ENCODE data around the gene ZNF180. TPM values are rescaled to one million over a fixed set of nuclear protein-coding genes. Genes with fewer than 3 reads are reported as not detected.
"Not testable (repeated sequence)": the region's sequence is repeated elsewhere in the genome, so short reads cannot be mapped to it uniquely, and the experiment has no call there.

ZNF180 gene
- polyA plus RNA-seq, 1 donor, result 6.4 TPM

DNA sequence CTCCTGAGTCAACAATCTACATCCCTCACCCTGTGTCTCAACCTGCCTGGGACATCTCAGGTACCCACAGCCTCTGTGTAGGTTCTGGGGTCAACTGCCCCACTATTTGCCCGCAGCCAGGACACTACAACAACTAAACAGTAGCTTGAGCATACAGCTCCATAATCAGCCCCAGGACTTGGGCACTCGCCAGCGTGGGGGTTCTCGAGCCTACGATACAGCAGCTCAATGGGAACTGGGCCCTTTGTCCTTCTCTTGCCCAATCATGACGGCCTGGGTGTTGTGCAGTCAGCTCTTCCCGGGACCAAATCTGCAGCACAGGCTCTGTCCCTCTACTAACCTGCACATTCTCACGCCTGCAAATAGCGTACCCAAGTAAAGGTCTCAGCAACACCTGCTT, 1.3 kb downstream of the ZNF180 start:
- no peak for DNase-seq (ENCODE audit: low read depth)

DNA sequence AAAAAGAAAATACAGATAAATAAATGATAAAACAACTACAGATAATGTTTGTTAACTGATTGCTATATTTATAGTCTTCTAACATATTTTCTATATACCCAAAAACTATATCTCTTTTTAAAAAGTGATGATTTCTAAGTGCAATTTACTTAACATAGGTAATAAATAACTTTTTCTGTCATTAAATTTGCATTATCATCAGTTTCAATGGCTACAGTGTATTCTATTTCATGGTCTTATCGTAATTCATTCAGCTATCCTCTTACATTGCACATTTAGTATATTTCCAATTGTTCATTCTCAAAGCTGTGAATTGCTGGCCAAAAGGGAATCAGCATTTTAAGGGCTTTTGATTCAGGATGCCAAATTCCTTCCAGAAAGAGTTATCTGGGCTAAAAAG, 3.6 kb downstream of the ZNF180 start:
- DNase-seq (ENCODE audit: low read depth), result no peak

DNA sequence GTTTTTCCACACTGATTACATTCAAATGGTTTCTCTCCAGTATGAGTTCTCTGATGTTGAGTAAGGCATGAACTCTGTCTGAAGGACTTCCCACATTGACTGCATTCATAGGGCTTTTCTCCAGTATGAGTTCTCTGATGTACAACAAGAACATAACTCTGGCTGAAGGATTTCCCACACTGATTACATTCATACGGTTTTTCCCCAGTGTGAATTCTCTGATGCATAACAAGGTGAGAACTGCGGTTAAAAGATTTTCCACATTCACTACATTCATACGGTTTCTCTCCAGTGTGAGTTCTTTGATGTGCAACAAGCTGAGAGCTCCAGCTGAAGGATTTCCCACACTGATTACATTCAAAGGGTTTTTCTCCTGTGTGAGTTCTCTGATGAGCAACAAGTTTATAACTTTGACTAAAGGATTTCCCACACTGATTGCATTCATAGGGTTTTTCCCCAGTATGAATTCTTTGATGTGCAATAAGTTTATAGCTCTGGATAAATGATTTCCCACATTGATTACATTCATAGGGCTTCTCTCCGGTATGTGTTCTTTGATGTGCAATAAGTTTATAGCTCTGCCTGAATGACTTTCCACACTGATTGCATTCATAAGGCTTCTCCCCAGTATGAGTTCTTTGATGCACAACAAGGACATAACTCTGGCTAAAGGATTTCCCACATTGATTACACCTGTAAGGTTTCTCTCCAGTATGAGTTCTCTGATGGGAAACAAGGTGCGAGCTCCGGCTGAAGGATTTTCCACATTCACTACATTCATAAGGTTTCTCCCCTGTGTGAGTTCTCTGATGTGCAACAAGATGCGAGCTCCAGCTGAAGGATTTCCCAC, 23.5 kb downstream of the ZNF180 start:
- no peak for DNase-seq (ENCODE audit: low read depth)

DNA sequence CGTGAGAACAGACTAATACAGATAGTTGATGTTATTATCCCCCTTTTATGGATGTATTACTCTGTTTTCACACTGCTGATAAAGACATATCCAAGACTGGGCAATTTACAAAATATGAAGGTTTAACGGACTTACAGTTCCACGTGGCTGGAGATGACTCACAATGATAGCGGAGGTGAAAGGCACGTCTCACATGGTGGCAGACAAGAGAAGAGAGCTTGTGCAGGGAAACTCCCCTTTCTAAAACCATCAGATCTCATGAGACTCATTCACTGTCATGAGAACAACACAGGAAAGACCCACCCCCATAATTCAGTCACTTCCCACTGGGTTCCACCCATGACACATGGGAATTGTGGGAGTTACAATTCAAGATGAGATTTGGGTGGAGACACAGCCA, 31.6 kb downstream of the ZNF180 start:
- DNase-seq (ENCODE audit: low read depth), result not testable (repeated sequence)

DNA sequence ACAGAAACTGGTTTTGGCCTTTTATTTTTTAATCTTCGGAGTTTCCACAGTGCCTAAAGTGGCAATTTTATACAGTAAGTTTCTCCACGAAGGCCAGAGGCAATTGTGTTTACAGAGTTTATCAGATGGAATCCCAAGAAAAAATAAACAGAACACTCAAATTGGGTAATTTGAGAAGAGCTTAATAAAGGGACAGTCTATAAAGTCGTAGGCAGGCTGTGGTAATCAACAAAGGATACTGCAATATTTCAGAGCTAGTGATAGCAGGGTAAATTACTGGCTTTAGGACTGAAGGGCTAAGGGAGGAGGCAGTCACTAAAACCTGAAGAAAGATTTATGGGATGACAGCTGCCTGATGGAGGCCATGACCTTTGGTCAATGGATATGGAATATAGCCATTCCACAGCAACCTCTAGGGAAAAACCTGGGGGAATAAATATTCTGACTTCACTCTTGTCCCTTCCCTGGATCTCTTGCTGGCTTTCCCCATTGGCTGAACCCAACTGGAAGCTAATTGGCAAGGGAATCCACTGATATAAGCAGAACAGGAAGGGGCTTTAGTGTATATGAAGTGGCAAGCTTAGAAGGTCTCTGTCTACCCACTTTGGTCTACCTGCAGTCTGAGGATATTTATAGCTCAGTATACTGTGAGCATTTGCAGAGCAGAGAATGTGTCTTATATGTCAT, 37.6 kb downstream of the ZNF180 start:
- DNase-seq (ENCODE audit: low read depth), result not testable (repeated sequence)

DNA sequence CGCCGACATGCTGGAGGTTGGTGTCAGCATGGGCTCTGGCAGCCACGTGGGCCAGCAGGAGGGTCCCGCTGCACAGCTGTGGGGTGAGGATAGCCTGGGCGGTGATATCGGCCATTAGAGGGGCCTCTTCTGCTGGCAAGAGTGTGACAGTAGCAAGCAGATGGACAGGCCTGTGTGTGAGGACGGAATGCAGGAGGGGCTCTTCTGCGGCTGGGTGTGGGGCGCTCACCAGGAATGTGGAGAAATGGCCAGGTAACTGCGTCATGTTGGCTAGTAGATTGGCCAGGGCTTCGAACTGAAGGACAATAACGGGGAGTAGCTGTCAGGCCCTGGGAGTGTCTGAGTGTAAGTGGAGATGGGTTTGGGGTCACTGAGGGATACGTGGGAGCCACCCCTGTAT, 44.3 kb downstream of the ZNF180 start:
- DNase-seq (ENCODE audit: low read depth), result not testable (repeated sequence)

DNA sequence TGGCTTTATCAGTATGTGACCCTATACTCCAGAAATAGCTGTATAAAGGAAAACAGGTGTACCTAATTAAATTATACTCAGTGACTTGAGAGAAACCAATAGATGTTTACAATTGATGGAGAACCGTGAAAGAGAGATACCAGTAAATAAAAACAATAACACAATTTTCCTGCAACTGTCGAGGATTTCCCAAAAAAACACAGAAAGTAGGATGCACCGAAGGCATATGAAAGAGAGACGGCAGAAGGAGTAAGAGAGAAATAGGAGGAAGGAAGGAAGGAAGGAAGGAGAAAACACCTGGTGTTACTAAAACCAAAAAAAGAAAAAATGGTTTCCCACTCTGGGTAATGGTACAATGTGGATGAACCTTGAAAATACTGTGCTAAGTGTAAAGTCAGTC, 45.2 kb downstream of the ZNF180 start:
- DNase-seq (ENCODE audit: low read depth), result no peak

DNA sequence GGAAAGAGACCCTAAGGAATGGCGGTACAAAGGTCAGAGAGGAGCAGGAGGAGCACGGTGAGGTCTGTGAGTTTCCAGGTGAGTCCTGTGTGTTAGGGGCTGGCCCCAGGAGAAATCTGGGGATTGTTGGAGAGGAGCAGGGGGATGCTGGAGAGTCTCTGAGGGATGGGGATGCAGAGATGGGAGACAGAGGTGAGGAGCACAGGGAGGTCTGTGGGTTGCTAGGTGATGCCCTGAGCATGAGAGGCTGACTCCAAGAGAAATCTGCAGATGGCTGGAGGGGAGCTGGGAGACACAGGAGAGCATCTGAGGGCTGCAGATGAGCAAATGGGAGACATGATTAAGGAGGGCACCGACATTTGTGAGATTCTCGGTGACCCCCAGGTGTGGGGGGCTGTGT, 48.0 kb downstream of the ZNF180 start:
- no peak for DNase-seq (ENCODE audit: low read depth)

DNA sequence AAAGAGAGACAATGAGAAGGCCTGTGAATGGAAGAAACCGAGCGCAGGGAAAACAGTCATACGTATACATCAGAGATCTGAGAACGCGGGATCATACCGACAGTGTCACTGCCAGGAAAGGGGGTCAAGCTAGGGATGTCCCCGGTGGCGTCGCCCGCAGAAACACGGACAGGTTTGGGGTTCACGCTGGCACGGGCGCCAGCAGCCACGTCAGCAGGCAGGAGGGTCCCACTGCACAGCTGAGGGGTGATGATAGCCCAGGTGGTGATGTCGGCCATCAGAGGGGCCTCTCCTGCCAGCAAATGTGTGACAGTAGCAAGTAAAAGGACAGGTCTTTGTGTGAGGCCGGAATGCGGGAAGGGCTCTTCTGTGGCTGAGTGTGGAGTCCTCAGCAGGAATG, 48.6 kb downstream of the ZNF180 start:
- DNase-seq (ENCODE audit: low read depth), result no peak

DNA sequence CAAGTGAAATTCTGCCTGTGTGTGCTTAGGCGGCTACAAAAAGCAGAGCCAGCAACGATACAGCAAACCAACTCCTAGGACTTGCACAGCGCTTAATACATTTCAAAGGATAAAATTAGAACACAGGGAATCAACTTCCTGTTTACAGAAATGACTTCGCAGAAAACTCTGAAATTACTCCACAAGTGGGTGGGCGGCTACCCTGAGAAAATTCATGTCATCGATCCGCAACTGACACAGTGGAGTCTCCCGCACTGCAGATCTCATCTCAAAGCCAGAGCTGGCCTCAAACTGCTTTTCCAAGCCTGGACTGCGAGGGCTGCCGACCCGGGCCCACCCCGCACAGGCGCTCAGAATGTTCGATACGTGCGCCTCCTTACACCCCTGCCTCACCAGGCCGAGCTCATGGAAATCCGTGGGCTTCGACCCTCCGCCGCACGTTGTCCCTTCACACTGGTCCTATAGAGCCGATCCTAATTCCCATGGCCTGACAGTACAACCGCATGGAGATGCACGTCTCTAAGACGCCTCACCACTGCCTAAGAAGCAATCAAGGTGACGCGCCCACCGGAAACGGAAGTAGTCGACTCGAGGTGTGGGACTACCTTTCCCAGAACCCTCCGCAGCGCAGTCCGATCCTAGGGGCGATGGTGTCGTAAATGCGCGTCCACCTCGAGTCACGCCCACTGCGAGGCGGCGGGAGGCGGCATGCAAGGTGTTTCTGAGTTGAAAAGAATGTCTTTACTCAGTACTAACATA, 52.2 kb downstream of the ZNF180 start, which contains the start of gene ZNF229:
Gene ZNF229, minus strand, starts transcription at position 557 of the 759 bp plus-strand sequence. CDS start 5,625 bp downstream, outside the sequence.
- peak; percentile 60 for DNase-seq (ENCODE audit: low read depth)

DNA sequence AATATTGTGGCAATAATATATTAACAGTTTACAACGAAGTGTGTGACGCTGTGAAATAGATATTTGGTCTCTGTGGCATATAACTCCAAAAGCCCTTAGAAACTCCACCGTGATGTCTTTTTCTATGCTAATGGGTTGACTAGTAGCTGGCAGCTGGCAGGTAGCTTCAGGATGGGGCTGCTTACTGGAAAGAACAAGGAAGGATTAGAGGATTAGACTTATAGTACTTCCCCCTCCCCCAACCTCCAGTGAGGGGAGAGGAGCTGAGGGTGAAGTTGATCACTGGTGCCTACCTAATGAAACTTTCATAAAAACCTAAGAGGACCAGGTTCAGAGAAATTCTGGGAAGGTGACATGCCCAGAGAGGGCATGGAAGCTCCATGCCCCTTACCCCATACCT, 61.9 kb downstream of the ZNF180 start:
- DNase-seq (ENCODE audit: low read depth), result no peak

DNA sequence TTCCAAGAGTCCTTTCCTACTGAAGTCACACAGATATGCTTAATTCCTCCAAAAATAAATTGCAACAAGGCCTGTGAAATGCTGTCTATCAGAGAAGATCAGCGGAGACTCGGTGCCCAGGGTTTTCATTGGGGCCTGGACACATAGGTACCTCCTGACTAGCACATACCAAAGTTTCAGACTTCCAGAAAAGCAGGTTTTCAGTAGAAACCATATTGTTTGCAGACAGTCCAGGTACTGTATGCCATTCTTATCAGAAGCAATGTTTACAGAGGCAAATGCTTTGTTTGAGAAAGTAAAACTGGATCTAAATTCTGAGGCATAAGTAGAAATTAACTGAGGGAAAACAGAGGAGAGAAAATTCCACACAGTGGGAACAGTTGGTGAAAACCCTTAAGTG, 64.9 kb downstream of the ZNF180 start:
- DNase-seq (ENCODE audit: low read depth), result no peak

DNA sequence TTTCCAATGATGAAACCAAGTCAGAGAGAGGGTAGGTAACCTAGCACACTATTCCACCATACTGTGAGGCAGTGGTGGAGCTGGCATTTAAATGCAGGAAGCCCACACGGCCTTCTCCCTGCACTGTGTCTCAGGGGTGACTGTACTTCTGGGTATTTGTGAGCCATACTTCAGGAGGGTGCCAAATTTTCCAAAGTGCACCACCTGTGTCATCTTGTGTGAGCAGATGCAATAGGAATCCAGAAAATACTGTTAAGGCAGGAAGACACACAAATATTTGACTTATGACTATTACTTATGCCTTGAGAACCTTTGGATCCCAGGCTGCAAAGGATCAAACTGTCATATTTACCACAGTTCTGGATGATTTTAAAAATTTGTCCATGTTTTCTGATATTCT, 69.4 kb downstream of the ZNF180 start:
- DNase-seq (ENCODE audit: low read depth), result no peak

Other genes with a start within 250 kb of the ZNF180 start
- 2.7 TPM for gene ZNF233, start 240.6 kb downstream of the ZNF180 start, polyA plus RNA-seq (ENCODE audit: insufficient read length)
- gene ZNF235, start 195.5 kb downstream of the ZNF180 start, polyA plus RNA-seq (ENCODE audit: insufficient read length), result 5.4 TPM
- 5.0 TPM for gene ZNF112, start 143.8 kb downstream of the ZNF180 start, polyA plus RNA-seq (ENCODE audit: insufficient read length)
- gene ZNF285, start 98.9 kb downstream of the ZNF180 start, polyA plus RNA-seq (ENCODE audit: insufficient read length), result 6.3 TPM
- 4.8 TPM for gene ZNF229, start 52.0 kb downstream of the ZNF180 start, polyA plus RNA-seq (ENCODE audit: insufficient read length)
- not detected for gene CEACAM20, start 29.2 kb upstream of the ZNF180 start, polyA plus RNA-seq (ENCODE audit: insufficient read length)
- not detected for gene IGSF23, start 113.0 kb upstream of the ZNF180 start, polyA plus RNA-seq (ENCODE audit: insufficient read length)
- 19.6 TPM for gene PVR, start 143.4 kb upstream of the ZNF180 start, polyA plus RNA-seq (ENCODE audit: insufficient read length)
- gene CEACAM19, start 171.0 kb upstream of the ZNF180 start, polyA plus RNA-seq (ENCODE audit: insufficient read length), result 8.0 TPM
- gene CEACAM16, start 198.6 kb upstream of the ZNF180 start, polyA plus RNA-seq (ENCODE audit: insufficient read length), result 0.37 TPM
- gene BCL3, start 248.2 kb upstream of the ZNF180 start, polyA plus RNA-seq (ENCODE audit: insufficient read length), result 11.6 TPM